Measurements from ENCODE around the gene GRB10.

Gene GRB10

DNA sequence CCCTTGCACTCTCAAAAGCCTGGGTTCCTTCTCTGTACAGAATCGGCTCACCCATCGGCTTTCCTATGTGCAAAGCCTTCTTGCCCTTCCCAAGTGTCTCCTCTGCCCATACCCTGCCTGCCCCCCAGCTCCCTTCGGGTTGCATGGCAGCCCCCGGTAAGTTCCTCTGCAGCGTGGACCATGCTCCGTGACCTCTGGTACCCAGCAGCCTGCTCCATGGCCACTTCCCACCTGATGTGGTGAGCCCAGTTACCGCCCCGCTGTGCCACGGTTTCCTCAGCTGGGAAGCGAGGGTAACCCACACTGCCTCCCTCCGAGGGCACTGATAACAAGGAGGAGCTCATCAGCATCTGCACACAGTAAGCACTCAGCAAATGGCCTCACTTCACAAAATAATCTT is 110.7 kb downstream of the GRB10 start:
- Histone ChIP-seq H3K27ac (ENCODE audit: low read length, poor library complexity, severe bottlenecking) (no peak overlapping the region), H2AK5ac (ENCODE audit: low read length, severe bottlenecking) (no peak overlapping the region), H3K23ac (ENCODE audit: low read length in 2 of 2) (no peak overlapping the region), H4K91ac (ENCODE audit: low read length) (no peak overlapping the region), H3K4me3 (ENCODE audit: insufficient read depth in 1 of 2, low read depth in 1 of 2, low read length in 2 of 2) (no peak overlapping the region), H3K79me1 (replicated peaks; ENCODE audit: low read length, poor library complexity, severe bottlenecking) (peaks cover 63% of the 10 kb centered on the region), H2AFZ (ENCODE audit: low read depth, low read length) (no peak overlapping the region), H4K8ac (ENCODE audit: low read length) (no peak overlapping the region), H2BK5ac (ENCODE audit: low read depth, low read length, poor library complexity, severe bottlenecking) (no peak overlapping the region), H3K9me3 (ENCODE audit: control insufficient read depth, low read length) (no peaks in the 10 kb centered on the region), H3K14ac (ENCODE audit: low read length in 2 of 2) (no peak overlapping the region), H3K9ac (ENCODE audit: low read length) (no peak overlapping the region), H3K4ac (ENCODE audit: low read depth in 1 of 2, low read length in 2 of 2) (no peak overlapping the region), H3K4me1 (ENCODE audit: control insufficient read depth, insufficient read depth, low read depth, low read length) (peaks cover 19% of the 10 kb centered on the region), H3K18ac (ENCODE audit: low read depth in 1 of 2, low read length in 2 of 2) (no peak overlapping the region), H2BK120ac (ENCODE audit: low read depth, low read length) (no peak overlapping the region), H3K4me2 (ENCODE audit: low read length, poor library complexity, severe bottlenecking) (no peak overlapping the region), H2BK15ac (ENCODE audit: low read depth, poor library complexity, severe bottlenecking) (no peak overlapping the region), H3K36me3 (ENCODE audit: control insufficient read depth in 1 of 2, insufficient read depth in 2 of 2, low read depth in 1 of 2, low read length in 2 of 2) (peaks cover 50 to 61% of the 10 kb centered on the region in 2 experiments), H2BK12ac (ENCODE audit: low read length in 2 of 2) (no peak overlapping the region), H3K27me3 (ENCODE audit: control insufficient read depth in 1 of 2, insufficient read depth in 1 of 2, low read length in 2 of 2) (no peaks in the 10 kb centered on the region)
- no peak for DNase-seq
- 96% methylated on average over 11 of the region's 11 CpGs for WGBS

DNA sequence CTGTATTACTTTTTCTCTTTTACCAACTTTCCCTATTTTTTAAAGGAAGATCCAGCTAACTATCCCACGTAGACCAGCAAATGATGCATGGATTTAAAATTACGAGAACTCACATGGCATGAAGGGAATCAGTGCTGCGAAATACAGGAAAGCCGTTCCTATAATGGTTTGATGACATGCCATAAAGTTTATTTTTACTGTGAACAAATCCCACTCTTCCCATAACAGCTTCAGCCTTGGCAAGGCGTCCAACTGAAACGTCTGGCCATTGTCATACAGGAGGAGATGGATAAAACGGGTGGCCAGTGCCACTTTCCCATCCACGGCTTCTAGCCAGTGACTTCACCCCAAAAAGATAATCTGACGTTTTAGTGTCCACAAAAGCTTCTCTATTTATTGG is 111.3 kb downstream of the GRB10 start:
- Histone ChIP-seq H2BK15ac (ENCODE audit: low read depth, poor library complexity, severe bottlenecking) (no peak overlapping the region), H3K23ac (ENCODE audit: low read length in 2 of 2) (no peak overlapping the region)
- WGBS, result 89% methylated on average over 9 of the region's 9 CpGs

DNA sequence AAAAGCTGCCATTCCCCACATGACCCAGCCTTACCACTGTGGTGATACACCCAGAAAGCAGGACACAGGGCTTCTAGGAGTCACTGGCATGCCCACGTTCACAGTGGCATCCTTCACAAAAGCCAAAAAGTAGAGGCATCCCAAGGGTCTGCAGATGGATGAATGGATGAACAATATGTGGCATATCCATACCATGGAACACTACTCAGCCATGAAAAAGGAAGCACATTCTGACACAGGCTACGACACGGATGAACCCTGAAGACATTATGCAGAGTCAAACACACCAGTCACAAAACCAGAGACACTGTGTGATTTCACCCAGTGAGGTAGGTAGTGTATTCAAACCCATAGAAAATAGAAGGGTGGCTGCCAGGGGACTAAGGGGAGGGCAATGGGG is 112.8 kb downstream of the GRB10 start:
- H2AFZ ChIP-seq (ENCODE audit: low read depth, low read length), result no peak overlapping the region
- H2BK12ac ChIP-seq (ENCODE audit: low read length in 2 of 2), result no peak overlapping the region
- no peak overlapping the region for H3K27ac ChIP-seq (ENCODE audit: low read length, poor library complexity, severe bottlenecking)
- no peak overlapping the region for H3K14ac ChIP-seq (ENCODE audit: low read length in 2 of 2)
- H3K27me3 ChIP-seq (ENCODE audit: control insufficient read depth in 1 of 2, insufficient read depth in 1 of 2, low read length in 2 of 2), result no peaks in the 10 kb centered on the region
- peaks cover 59% of the 10 kb centered on the region for H3K79me1 ChIP-seq (replicated peaks; ENCODE audit: low read length, poor library complexity, severe bottlenecking)
- H3K4me1 ChIP-seq (ENCODE audit: control insufficient read depth, insufficient read depth, low read depth, low read length), result peaks cover 19% of the 10 kb centered on the region
- H4K8ac ChIP-seq (ENCODE audit: low read length), result no peak overlapping the region
- no peaks in the 10 kb centered on the region for H3K9me3 ChIP-seq (ENCODE audit: control insufficient read depth, low read length)
- H3K4me2 ChIP-seq (ENCODE audit: low read length, poor library complexity, severe bottlenecking), result no peak overlapping the region
- H3K18ac ChIP-seq (ENCODE audit: low read depth in 1 of 2, low read length in 2 of 2), result no peak overlapping the region
- no peak overlapping the region for H2AK5ac ChIP-seq (ENCODE audit: low read length, severe bottlenecking)
- peaks cover 50 to 69% of the 10 kb centered on the region in 2 experiments for H3K36me3 ChIP-seq (ENCODE audit: control insufficient read depth in 1 of 2, insufficient read depth in 2 of 2, low read depth in 1 of 2, low read length in 2 of 2)
- H3K4ac ChIP-seq (ENCODE audit: low read depth in 1 of 2, low read length in 2 of 2), result no peak overlapping the region
- no peak overlapping the region for H2BK5ac ChIP-seq (ENCODE audit: low read depth, low read length, poor library complexity, severe bottlenecking)
- no peak overlapping the region for H2BK15ac ChIP-seq (ENCODE audit: low read depth, poor library complexity, severe bottlenecking)
- no peak overlapping the region for H2BK120ac ChIP-seq (ENCODE audit: low read depth, low read length)
- WGBS, result 67% methylated on average over 3 of the region's 3 CpGs
- H3K4me3 ChIP-seq (ENCODE audit: insufficient read depth in 1 of 2, low read depth in 1 of 2, low read length in 2 of 2), result no peak overlapping the region
- H3K23ac ChIP-seq (ENCODE audit: low read length in 2 of 2), result no peak overlapping the region
- DNase-seq, result no peak
- no peak overlapping the region for H4K91ac ChIP-seq (ENCODE audit: low read length)
- no peak overlapping the region for H3K9ac ChIP-seq (ENCODE audit: low read length)

More for the DNA sequence above, 111.3 kb downstream of the GRB10 start:
- Histone ChIP-seq H3K4ac (ENCODE audit: low read depth in 1 of 2, low read length in 2 of 2) (no peak overlapping the region), H3K4me2 (ENCODE audit: low read length, poor library complexity, severe bottlenecking) (no peak overlapping the region), H4K8ac (ENCODE audit: low read length) (no peak overlapping the region), H2BK5ac (ENCODE audit: low read depth, low read length, poor library complexity, severe bottlenecking) (no peak overlapping the region), H2BK12ac (ENCODE audit: low read length in 2 of 2) (no peak overlapping the region), H3K9me3 (ENCODE audit: control insufficient read depth, low read length) (no peaks in the 10 kb centered on the region), H3K18ac (ENCODE audit: low read depth in 1 of 2, low read length in 2 of 2) (no peak overlapping the region), H3K27ac (ENCODE audit: low read length, poor library complexity, severe bottlenecking) (no peak overlapping the region), H2AK5ac (ENCODE audit: low read length, severe bottlenecking) (no peak overlapping the region), H2AFZ (ENCODE audit: low read depth, low read length) (no peak overlapping the region), H3K27me3 (ENCODE audit: control insufficient read depth in 1 of 2, insufficient read depth in 1 of 2, low read length in 2 of 2) (no peaks in the 10 kb centered on the region), H3K4me1 (ENCODE audit: control insufficient read depth, insufficient read depth, low read depth, low read length) (peaks cover 14% of the 10 kb centered on the region), H3K9ac (ENCODE audit: low read length) (no peak overlapping the region), H3K36me3 (ENCODE audit: control insufficient read depth in 1 of 2, insufficient read depth in 2 of 2, low read depth in 1 of 2, low read length in 2 of 2) (peaks cover 50 to 58% of the 10 kb centered on the region in 2 experiments), H2BK120ac (ENCODE audit: low read depth, low read length) (no peak overlapping the region), H3K79me1 (replicated peaks; ENCODE audit: low read length, poor library complexity, severe bottlenecking) (peaks cover 58% of the 10 kb centered on the region), H3K14ac (ENCODE audit: low read length in 2 of 2) (no peak overlapping the region), H4K91ac (ENCODE audit: low read length) (no peak overlapping the region), H3K4me3 (ENCODE audit: insufficient read depth in 1 of 2, low read depth in 1 of 2, low read length in 2 of 2) (no peak overlapping the region)
- DNase-seq, result no peak

DNA sequence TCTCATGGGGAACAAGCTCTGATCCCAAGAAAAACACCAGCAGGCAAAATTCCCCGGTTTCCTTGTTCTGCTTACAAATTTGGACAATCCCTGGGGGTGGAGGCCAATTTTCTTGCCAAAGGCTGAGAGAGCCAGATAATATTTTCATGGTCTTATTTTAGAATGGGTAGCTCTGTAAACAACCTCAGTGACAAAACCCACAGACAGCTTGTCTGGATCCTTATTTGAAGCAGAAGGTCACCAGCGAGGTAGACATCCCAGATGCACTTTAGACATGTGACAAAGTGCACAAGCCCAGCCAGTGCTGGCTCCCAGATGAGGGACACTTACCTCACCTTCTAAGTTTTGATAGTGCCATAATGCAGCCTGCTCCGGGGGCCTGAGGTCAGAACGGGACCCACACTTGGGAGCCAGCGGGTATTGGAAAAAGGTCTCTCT is 114.9 kb downstream of the GRB10 start:
- Histone ChIP-seq H2BK15ac (ENCODE audit: low read depth, poor library complexity, severe bottlenecking) (no peak overlapping the region), H3K4me1 (ENCODE audit: control insufficient read depth, insufficient read depth, low read depth, low read length) (peaks cover 28% of the 10 kb centered on the region), H2AFZ (ENCODE audit: low read depth, low read length) (no peak overlapping the region), H2BK12ac (ENCODE audit: low read length in 2 of 2) (no peak overlapping the region), H3K4me2 (ENCODE audit: low read length, poor library complexity, severe bottlenecking) (no peak overlapping the region), H4K8ac (ENCODE audit: low read length) (no peak overlapping the region), H3K9ac (ENCODE audit: low read length) (peak overlapping the region; percentile 37), H2BK120ac (ENCODE audit: low read depth, low read length) (no peak overlapping the region), H3K4me3 (ENCODE audit: insufficient read depth in 1 of 2, low read depth in 1 of 2, low read length in 2 of 2) (no peak overlapping the region), H3K9me3 (ENCODE audit: control insufficient read depth, low read length) (no peaks in the 10 kb centered on the region), H3K36me3 (ENCODE audit: control insufficient read depth in 1 of 2, insufficient read depth in 2 of 2, low read depth in 1 of 2, low read length in 2 of 2) (peaks cover 44 to 69% of the 10 kb centered on the region in 2 experiments), H2BK5ac (ENCODE audit: low read depth, low read length, poor library complexity, severe bottlenecking) (no peak overlapping the region), H3K18ac (ENCODE audit: low read depth in 1 of 2, low read length in 2 of 2) (no peak overlapping the region), H3K27ac (ENCODE audit: low read length, poor library complexity, severe bottlenecking) (no peak overlapping the region), H3K27me3 (ENCODE audit: control insufficient read depth in 1 of 2, insufficient read depth in 1 of 2, low read length in 2 of 2) (no peaks in the 10 kb centered on the region), H3K79me1 (replicated peaks; ENCODE audit: low read length, poor library complexity, severe bottlenecking) (peaks cover 54% of the 10 kb centered on the region), H2AK5ac (ENCODE audit: low read length, severe bottlenecking) (no peak overlapping the region), H4K91ac (ENCODE audit: low read length) (no peak overlapping the region), H3K14ac (ENCODE audit: low read length in 2 of 2) (no peak overlapping the region), H3K23ac (ENCODE audit: low read length in 2 of 2) (no peak overlapping the region), H3K4ac (ENCODE audit: low read depth in 1 of 2, low read length in 2 of 2) (no peak overlapping the region)
- no peak for DNase-seq
- 97% methylated on average over 5 of the region's 5 CpGs for WGBS

Measured in mesenchymal stem cell (in vitro differentiated cells and primary cell).